Measurements from ENCODE around the gene ARAP3.
"Not testable (repeated sequence)": the region's sequence is repeated elsewhere in the genome, so short reads cannot be mapped to it uniquely, and the experiment has no call there.

The ARAP3 gene, protein sequence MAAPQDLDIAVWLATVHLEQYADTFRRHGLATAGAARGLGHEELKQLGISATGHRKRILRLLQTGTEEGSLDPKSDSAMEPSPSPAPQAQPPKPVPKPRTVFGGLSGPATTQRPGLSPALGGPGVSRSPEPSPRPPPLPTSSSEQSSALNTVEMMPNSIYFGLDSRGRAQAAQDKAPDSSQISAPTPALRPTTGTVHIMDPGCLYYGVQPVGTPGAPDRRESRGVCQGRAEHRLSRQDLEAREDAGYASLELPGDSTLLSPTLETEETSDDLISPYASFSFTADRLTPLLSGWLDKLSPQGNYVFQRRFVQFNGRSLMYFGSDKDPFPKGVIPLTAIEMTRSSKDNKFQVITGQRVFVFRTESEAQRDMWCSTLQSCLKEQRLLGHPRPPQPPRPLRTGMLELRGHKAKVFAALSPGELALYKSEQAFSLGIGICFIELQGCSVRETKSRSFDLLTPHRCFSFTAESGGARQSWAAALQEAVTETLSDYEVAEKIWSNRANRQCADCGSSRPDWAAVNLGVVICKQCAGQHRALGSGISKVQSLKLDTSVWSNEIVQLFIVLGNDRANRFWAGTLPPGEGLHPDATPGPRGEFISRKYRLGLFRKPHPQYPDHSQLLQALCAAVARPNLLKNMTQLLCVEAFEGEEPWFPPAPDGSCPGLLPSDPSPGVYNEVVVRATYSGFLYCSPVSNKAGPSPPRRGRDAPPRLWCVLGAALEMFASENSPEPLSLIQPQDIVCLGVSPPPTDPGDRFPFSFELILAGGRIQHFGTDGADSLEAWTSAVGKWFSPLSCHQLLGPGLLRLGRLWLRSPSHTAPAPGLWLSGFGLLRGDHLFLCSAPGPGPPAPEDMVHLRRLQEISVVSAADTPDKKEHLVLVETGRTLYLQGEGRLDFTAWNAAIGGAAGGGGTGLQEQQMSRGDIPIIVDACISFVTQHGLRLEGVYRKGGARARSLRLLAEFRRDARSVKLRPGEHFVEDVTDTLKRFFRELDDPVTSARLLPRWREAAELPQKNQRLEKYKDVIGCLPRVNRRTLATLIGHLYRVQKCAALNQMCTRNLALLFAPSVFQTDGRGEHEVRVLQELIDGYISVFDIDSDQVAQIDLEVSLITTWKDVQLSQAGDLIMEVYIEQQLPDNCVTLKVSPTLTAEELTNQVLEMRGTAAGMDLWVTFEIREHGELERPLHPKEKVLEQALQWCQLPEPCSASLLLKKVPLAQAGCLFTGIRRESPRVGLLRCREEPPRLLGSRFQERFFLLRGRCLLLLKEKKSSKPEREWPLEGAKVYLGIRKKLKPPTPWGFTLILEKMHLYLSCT (N-terminal part only)

DNA sequence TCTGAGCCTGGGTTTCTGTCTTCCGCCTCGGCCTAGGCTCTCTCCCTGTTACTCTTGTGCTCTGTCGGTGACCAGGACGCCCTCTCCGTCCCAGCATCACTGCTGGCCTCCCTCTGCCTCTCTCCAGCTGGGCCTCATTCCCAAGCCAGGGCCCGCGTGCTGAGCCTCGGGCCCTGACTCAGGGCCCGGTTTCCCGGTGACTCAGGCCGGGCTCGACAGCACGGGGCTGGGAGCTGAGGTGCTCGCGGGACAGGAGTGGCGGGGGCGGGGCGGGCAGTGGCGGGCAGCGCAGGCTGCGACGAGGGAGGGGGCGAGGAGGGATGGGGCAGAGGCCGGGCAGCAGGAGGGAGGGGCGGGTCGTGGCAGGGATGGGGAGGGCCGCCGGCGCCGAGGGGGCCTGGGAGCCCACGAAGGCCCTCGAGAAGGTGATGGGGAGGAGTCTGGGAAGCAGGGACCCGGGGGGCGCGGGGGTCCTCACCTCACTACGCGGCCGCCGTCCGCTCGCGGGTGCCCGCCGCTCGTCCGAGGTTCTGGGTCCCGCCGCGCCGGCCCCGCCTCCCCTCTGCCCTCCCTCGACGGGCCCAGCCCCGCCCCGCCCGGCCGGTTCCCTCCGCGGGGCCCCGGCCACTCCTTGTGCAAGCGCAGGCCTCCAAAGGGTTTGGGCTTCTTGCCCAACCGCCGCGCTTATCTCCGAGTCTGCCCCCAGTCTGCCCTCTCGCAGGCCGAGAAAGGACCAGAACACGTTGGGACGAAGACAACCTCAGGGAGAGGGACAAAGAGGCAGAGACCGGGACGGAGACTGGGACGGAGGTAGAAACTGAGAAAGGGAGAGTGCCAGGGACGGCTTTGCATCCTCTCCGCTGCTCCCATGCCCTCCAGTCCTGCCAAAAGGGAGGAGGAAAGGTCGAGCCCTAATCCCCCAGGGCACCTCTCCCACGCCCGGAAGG is at the start of gene ARAP3:
Gene ARAP3, minus strand, starts transcription at position 536 of the 947 bp plus-strand sequence. CDS start 1,744 bp downstream, outside the sequence.
- DNase-seq: peak; percentile 78

DNA sequence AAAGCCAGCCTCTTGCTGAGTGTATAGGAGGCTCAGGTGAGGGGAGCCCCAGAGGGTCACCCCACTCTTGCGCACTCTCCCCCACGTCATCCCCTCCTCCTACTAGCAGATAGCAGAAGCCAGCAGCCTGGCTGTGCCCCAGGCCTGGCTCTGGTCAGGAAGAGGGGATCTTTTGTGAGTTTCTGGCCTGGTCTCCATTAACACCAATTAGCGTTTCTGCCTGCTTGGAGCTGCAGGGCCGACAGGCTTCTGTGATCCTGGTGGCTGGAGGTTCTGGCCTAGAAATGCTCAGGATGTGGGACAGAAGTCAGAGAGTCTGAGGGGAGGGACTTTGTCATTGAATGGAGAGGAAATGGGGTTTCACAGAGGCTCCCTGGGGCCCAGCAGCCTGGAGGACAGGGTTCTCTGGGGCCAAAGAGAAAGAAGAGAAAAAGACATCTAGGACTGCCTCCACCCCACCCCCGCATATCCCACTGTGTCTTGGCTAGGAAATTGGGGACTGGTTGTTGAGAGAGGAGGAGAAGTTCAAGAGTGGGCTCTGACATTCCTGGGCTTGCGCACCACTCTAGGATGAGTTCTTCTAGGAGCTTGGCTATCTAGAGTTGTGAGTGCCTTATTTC is 47.5 kb upstream of the ARAP3 start:
- no peak for DNase-seq

DNA sequence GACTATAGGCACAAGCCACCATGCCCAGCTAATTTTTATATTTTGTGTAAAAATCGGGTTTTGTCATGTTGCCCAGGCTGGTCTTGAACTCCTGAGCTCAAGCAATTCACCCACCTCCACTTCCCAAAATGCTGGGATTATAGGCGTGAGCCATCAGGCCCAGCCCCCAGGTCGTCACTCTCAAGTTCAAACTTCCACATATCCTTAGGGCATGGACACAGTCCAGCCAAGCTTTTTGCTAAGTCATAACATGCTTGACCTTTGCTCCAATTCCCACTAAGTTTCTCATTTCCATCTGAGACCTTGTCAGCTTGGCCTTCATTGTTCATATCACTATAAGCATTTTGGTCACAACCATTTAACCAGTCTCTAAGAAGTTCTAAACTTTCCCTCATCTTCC is 43.9 kb upstream of the ARAP3 start:
- no peak for DNase-seq

DNA sequence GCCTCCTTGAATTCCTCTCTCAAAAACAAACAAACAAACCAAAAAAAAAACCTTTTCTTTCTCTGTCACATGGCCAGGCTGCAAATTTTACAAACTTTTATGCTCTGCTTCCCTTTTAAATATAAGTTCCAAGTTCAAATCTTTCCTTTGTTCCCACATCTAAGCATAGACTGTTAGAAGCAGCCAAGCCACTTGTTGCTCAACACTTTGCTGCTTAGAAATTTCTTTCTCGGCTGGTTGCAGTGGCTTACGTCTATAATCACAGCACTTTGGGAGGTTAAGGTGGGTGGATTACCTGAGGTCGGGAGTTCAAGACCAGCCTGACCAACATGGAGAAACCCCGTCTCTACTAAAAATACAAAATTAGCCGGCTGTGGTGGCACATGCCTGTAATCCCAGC is 43.1 kb upstream of the ARAP3 start:
- DNase-seq: not testable (repeated sequence)

DNA sequence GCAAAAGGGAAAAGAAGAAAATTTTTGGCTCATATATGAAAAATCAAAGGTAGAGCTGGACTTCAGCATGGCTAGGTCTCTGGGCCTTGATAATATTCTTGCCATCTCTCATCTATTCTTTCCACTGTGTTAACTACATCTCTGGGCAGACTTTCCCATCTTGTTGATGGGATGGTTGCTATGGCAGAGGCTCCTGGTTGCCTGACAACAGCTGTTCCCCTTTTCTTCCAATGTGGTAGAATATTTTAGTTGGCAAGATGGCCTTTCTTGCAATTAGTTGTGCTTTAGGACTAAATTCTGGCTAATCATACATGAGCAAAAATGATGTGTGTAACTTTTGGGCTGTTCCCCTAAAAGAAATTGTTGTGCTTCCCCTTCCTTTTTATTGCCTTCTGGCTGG is 40.2 kb upstream of the ARAP3 start:
- DNase-seq: no peak

DNA sequence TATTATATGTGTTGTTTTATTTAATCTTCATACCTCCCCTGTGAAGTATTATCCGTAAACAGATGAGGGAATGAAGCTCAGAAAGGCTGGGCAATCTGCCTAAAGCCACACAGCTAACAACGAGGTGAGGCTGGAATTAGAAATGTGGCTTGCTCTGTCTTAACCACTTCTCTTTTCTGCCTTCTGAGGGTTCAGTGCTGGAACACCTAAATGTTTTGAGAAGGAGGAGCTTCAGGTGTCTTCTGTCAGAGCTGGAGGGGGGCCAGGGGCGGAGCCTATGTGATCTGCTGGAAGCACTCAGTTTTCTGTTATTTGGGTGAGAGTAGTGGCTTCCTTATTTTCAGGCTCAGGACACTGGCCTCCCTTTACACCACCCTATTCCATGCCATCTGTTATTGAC is 35.0 kb upstream of the ARAP3 start:
- DNase-seq: no peak

DNA sequence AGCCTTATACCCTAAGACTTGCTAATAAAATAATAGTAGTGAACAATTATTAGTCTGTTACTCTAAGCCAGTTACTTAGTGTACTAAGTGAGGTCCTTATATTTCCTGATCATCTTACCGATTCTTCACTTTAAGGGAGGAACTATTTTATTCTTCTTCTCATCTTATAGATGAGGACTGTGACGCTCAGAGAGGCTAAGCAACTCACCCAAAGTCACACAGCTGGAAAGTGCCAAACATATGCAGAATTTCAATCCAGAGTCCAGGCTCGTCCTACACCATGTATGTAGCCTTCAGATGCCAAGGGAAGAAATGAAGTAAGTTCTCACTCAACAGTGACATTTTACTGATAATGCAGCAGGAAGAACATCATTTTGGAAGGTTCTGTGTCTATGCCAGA is 34.4 kb upstream of the ARAP3 start:
- no peak for DNase-seq

DNA sequence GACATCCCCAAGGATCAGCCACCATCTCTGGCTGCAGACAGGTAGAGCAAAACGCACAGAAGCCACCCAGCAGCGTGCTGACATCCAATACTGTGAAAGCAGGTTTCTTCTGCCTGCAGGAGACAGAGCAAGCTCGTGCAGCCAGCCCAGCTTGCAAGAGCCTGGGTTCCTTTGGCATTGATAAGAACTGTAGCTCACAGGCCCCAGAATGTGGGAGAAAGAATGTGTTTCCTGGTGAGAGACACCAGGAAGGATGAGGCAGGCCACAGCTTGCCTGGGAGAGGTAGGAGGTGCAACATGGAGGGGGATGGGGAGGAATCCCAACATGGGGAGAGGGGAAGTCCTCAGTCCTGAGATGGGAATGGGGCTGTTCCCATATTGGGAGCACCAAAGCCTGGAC is 34.0 kb upstream of the ARAP3 start:
- no peak for DNase-seq

DNA sequence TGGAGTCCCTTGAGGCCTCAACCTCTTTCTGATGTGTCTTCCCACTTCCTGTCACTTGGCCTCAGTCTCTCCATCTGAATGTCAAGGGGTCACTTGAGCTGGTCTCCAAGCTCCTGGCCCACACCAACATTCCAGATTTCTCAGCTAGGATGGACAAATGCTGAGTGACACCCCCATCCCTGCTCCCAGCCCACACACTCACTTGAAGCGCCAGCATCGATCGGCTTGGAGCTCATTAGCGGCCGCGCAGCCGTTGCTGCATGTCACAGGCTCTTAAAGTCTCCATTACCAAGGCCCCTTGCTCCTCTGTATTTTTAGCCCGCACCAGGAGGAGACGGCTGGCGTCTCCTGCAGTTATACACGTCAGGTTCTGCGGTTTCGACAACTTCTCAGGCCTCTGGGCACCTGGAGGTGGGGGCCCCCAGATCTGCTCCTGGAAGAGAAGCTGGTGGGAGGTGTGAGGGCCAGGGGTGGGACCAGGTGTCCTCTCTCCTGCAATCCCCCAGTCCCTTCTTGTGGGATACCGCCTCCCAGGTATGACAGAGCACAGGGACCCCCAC is 33.4 kb upstream of the ARAP3 start:
- no peak for DNase-seq

DNA sequence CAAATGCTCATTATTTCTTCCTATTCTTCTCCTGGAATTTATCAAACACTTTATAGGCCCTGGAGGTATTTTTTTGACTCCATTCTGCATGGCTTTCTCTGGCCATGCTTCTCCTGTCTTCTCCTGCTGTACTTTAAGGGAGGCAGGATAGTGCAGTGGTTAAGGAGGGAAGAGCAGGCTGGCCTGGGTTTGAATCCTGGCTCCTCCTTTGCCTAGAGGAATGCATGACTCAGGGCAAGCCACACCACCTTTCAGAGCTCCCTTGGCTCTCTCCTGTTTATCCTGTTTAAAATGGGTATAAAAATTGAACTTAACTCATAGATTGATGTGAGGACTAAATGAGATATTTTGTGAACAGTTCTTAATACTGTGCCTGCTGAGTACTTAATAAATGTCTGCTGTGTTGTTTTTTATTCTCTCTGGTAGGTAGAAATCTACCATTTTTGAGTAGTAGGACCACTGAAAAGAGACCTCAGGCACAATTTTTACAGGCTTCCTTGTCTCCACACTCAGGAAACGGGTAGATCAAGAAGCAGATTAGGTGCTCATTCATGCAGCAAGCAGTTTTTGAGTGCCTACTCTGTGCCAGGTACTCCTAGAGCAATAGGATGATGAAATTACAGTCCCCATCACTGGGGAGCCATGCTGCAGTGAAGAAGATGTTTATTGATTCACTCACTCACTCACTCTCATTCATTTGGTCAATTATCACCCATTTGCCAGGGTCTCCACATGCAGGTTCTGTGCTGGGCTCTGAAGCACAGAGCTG is 32.7 kb upstream of the ARAP3 start:
- no peak for DNase-seq

DNA sequence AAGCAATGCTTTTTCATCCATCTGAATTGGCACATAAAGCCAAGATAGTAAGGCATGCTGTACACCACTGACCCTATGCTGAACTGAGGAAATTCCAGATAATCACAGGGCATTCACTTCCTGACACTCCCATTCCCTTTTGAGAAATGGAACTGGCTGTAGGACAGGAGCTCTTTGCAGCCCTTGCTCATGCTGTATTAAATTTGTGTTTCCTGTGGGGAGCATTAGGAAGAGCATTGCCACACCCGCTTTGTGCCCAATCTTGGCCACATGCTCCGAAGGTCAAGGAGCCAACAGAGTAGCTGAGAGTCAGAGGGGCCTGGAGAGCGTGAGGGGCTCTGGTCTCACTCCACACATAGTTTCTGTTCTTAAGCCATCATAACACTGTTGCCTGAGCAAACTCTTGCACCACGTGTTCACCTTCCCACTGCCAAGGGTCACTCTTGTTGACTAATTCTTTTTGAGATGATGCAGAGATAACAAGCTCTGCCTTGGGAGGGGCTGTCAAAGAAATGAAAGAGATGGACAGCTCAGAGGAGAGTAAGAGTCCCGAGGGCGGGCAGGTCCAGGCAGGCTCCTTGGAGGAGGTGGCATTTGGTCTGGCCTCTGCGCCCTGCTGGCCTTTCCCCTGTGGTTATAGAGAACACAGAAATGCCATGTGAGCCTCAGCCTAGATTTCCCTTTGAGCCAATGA is 31.7 kb upstream of the ARAP3 start:
- DNase-seq: no peak

DNA sequence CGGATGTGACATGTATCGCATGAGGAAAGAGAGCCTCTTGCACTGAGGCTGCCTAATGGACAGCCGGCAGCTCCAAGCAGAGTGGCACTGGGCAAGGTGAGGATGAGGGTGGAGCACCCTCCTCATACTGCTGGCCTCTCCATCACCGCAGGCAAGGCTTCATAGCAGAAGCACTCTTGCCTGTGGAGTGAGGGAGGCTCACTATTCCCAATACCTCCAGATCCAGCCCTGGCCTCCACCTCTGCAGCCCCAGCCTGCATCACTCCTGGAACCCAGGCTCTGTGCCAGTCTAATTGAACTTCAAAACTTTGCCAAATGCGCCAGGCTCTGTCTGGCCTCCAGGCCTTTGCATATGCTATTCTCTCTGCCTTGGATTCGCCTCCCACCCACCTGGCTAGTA is 29.7 kb upstream of the ARAP3 start:
- DNase-seq: no peak

DNA sequence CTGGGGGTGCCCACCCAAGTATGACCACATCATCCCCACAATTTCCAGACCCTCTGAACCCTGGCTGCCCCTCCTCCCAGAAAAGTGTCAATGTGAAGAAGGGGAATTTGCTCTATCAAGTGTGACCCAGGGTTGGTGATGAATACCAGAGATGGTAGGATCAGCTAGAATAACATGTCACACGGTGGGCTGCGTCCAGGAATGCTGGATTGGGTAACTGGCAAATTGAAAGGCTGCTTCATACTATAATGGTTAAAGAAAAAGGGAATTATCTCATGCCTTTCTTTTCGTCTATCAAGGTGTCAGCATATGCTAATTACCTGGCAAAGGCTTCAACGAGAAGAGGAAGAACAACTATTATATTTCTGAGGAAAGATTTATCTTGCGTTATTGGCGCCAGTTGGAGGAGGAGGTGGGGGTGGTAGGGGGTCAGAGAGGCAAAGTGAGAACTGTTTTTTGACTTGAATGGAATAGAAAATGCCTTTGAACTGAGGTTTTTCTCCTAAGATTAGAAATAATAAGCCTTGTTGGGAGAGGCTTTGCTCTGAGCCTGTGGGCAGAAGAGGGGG is 27.8 kb upstream of the ARAP3 start:
- DNase-seq: no peak

DNA sequence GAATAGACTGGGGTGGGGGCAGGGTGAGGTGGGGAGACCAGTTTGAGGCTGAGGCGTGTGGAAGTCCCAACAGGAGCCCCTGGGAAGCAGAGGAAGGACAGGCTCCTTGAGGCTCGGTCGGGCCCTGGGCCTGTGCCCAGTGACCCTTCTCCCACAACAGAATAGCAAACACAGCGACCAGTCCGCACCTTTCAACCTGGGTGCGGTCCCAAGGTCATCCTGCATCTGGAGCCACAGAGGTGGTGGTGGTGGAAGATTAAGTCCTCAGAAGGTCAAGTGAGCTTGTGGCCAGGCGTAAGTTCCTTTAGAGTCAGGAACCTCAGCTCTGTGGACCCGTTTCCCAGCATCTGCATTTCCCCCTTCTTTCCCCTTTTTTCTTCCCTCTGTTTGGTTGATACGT is 26.0 kb upstream of the ARAP3 start:
- no peak for DNase-seq

DNA sequence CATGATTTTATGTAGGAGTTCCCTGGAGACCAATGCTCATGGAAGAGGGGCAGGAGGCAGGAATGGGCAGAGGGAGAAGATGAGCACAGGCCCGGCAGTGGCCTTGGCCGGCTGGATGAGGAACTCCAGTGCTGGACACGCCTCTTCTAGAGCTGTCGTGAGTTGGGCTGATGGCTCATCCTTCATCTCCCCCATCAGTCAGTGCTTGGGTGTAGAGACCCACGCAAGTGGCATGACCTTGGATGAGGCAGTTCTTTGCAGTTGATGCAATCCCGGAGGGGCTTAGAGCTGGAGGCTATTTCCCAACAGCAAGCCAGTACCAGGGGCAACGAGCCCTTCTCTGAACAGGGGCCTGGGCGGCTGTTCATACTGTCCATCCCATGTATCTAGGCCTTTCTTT is 25.5 kb upstream of the ARAP3 start:
- no peak for DNase-seq

DNA sequence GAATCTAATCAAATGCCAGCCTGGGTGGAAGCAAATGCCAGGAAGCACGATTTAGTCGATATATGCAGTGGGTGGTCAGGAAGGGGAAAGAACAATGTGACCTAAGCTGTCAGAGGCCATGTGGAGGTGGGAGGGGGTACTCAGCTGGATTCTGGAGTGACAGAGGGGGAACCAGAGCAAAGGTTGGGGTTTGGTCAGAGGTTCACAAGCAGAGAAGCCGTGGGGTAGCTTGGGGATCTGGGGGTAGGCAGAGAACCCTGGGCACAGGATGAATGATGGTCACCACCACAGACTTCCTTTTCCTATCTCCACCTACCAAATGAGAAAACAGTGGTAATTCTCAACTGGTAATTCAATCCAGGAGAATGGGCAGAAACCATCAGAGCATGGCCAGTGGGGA is 24.1 kb upstream of the ARAP3 start:
- no peak for DNase-seq

DNA sequence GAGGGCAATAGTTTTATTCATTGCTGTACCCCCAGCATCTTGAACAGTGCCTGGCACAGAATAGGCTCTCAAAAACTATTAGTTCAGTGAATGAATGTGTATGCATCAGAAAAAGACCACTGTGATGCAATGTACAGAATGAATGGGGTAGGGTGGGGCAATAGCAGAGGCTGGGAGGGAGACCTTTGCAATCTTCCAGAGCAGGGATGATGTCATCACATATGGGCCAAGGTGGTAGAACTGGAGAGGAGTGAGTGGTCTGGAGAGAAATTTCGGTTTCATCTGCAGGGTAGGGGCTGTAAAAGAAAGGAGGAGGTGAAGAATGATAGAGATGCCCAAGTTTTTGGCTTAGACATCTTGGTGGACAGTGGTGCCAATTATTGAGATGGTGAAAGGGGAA is 23.4 kb upstream of the ARAP3 start:
- DNase-seq: no peak

DNA sequence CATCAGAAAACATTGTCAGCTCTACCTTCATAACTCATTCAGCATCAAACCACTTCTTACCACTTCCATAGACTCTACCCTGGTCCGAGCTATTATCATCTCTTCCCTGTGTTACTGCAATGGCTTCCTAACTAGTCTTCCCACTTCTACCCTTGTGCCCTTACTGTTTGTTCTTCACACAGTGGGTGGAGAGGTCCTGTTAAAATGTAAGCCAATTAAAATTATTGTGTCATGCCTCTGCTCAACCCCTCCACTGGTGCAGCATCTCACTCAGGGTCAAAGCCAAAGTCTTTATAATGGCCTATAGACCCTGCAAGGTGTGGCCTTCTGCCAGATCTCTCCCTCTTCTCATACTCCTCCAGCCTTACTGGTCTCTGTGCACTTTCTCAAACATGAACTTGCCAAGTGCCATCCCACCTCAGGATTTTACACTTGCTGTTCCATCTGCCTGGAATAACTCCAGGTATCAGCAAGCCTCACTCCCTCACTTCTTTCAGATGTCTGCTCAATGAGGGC is 22.8 kb upstream of the ARAP3 start:
- DNase-seq: no peak

DNA sequence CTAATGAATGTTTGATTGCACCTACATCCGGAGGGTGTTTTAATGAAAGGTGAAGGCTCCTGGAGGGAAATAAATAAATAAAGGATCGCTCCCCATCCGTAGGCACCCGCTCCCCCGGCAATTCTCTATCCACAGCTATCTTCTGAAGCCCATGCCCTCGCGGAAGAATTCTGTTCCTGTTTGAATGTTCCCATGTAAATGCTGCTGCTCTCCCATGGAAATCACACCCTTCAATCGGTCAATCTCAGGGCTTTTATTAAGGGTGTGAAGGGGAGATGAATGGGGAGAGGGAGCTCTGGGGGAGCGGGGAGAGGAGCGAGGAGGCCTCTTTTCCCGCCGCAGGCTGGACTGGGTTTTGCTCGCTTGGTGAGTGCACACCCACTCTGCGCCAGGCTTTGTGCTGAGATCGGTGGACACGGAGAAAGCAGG is 21.1 kb upstream of the ARAP3 start:
- no peak for DNase-seq

Data from right hindlimb (tissue), 1 donor.